Natural killer cell (primary cell): ENCODE measurements around the gene RNF13. TPM values are rescaled to one million over a fixed set of nuclear protein-coding genes. Genes with fewer than 3 reads are reported as not detected.

Source experiments
- ATAC-seq, 3 donors: fragments of 150-1000 bp in 2 of 3; fragments of 200-7000 bp in 1 of 3; cut with Tn5 transposase; 1 replicate in 1 of 3; 2 replicates in 2 of 3; pipeline ENCODE4 v1.10.0; 2021; ENCODE audit warnings: mild to moderate bottlenecking in 2 of 3, moderate library complexity in 2 of 3
- DNase-seq, 2 donors: peaks; one replicate each; pipeline versions ENCODE4 v3.0.0 to v3.0.0-alpha.2; 2013 to 2021; ENCODE audit warnings: mixed read lengths in 1 of 2
- H3K27ac ChIP-seq: one replicate; pipeline ENCODE4 v1.5.1; 2013; ENCODE audit warnings: mild to moderate bottlenecking, low read length
- H3K27me3 ChIP-seq: one replicate; pipeline ENCODE4 v1.6.1; 2013; ENCODE audit warnings: low read length; ENCODE audit not compliant: control insufficient read depth, insufficient read depth
- H3K36me3 ChIP-seq: one replicate; pipeline ENCODE4 v1.6.1; 2013; ENCODE audit warnings: low read length; ENCODE audit not compliant: control insufficient read depth, insufficient read depth
- H3K4me1 ChIP-seq: one replicate; pipeline ENCODE4 v1.6.1; 2013; ENCODE audit warnings: low read length; ENCODE audit not compliant: control insufficient read depth, insufficient read depth
- H3K4me3 ChIP-seq: one replicate; pipeline ENCODE4 v1.5.1; 2013; ENCODE audit warnings: low read length
- H3K9me3 ChIP-seq: one replicate; pipeline ENCODE4 v1.6.1; 2013; ENCODE audit warnings: low read length; ENCODE audit not compliant: control insufficient read depth, insufficient read depth
- H3K27ac Mint-ChIP-seq, 2 donors: one replicate each; pipeline ENCODE4 v1.8.0; 2022; ENCODE audit warnings: mild to moderate bottlenecking in 2 of 2, mixed read lengths in 2 of 2, moderate library complexity in 1 of 2
- H3K27me3 Mint-ChIP-seq, 2 donors: one replicate each; pipeline ENCODE4 v1.8.0; 2022; ENCODE audit warnings: low read depth in 2 of 2, mixed read lengths in 2 of 2
- H3K36me3 Mint-ChIP-seq: one replicate; pipeline ENCODE4 v1.8.0; 2022; ENCODE audit warnings: mixed read lengths
- H3K4me1 Mint-ChIP-seq, 2 donors: one replicate each; pipeline ENCODE4 v1.8.0; 2022; ENCODE audit warnings: mixed read lengths in 2 of 2
- H3K4me3 Mint-ChIP-seq: one replicate; pipeline ENCODE4 v1.8.0; 2022; ENCODE audit warnings: mild to moderate bottlenecking, moderate library complexity, mixed read lengths
- H3K9me3 Mint-ChIP-seq, 2 donors: one replicate each; pipeline ENCODE4 v1.8.0; 2022; ENCODE audit warnings: mixed read lengths in 2 of 2
- WGBS: methylation state at CpG from one replicate; pipeline ENCODE4 v1.1.7; 2013; ENCODE audit warnings: missing lambda C conversion rate; ENCODE audit not compliant: insufficient coverage; 5-methylcytosine and 5-hydroxymethylcytosine counted together
- intact Hi-C: fragments of 100-400 bp; cut with micrococcal nuclease; formaldehyde crosslinking; loops from one replicate; pipeline ENCODE4 v1.14.2; 2022
- total RNA-seq, 4 donors: library from RNA; stranded (reverse); fragments of 120-200 nt in 1 of 4; gene quantifications; one replicate each; pipeline versions ENCODE4 v1.2.3 to v1.2.4, GENCODE V29; 2013 to 2022
- TF ChIP-seq, protein P1 (sequence below): fragments of 200-600 bp; IDR thresholded peaks from one replicate; pipeline ENCODE4 v1.8.0; 2022; ENCODE audit warnings: antibody characterized with exemption

Gene RNF13
- total RNA-seq, 3 donors from 2014 or later (not counting 1 experiment from before 2014, with no cell fraction given), result 57.4 to 69.7 (median 66.6) TPM

- intact Hi-C loops, result no loop called here
- no peak overlapping the region for H3K4me3 ChIP-seq
- Mint-ChIP-seq H3K9me3 (no peaks in the 10 kb centered on the region), H3K36me3 (no peaks in the 10 kb centered on the region), H3K4me3 (no peak overlapping the region), H3K27me3 (no peaks in the 10 kb centered on the region), H3K4me1 (peaks cover 10 to 16% of the 10 kb centered on the region in 2 donors), H3K27ac (no peak overlapping the region)
- H3K4me1 ChIP-seq, result no peaks in the 10 kb centered on the region
- H3K27ac ChIP-seq, result no peak overlapping the region
- peaks cover 17% of the 10 kb centered on the region for H3K36me3 ChIP-seq
- TF ChIP-seq, protein P1, sequence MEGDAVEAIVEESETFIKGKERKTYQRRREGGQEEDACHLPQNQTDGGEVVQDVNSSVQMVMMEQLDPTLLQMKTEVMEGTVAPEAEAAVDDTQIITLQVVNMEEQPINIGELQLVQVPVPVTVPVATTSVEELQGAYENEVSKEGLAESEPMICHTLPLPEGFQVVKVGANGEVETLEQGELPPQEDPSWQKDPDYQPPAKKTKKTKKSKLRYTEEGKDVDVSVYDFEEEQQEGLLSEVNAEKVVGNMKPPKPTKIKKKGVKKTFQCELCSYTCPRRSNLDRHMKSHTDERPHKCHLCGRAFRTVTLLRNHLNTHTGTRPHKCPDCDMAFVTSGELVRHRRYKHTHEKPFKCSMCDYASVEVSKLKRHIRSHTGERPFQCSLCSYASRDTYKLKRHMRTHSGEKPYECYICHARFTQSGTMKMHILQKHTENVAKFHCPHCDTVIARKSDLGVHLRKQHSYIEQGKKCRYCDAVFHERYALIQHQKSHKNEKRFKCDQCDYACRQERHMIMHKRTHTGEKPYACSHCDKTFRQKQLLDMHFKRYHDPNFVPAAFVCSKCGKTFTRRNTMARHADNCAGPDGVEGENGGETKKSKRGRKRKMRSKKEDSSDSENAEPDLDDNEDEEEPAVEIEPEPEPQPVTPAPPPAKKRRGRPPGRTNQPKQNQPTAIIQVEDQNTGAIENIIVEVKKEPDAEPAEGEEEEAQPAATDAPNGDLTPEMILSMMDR, result no peak
- DNase-seq, result no peak
- WGBS, result 100% methylated on average over 2 of the region's 2 CpGs
- H3K9me3 ChIP-seq, result no peaks in the 10 kb centered on the region
- H3K27me3 ChIP-seq, result no peaks in the 10 kb centered on the region
- no peak for ATAC-seq
Observed at GRCh38 chr3:149898771-149899170, 85.8 kb downstream of the RNF13 start.

DNA sequence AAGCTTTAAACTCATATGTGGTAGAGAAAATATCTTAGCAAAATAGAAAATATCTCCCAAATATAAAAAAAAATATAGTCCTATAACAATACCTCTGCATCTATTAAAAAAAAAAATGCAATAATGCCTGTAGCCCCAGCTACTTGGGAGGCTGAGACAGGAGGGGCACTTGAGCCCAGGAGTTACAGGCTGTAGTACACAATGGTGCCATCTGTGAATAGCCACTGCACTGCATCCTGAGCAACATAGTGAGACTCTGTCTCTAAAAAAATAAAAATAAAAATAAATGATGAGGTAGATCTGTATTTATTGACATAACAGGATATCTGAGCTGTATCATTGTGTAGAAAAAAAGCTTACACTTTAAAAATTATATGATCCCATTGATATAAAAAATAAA lies 87.3 kb downstream of the RNF13 start:
- no peak overlapping the region for H3K4me3 ChIP-seq
- no peak overlapping the region for H3K27ac Mint-ChIP-seq
- no peaks in the 10 kb centered on the region for H3K27me3 ChIP-seq
- H3K9me3 ChIP-seq, result no peaks in the 10 kb centered on the region
- H3K36me3 Mint-ChIP-seq, result no peaks in the 10 kb centered on the region
- no peaks in the 10 kb centered on the region for H3K4me1 ChIP-seq
- DNase-seq (no peak), ATAC-seq (no peak)
- peaks cover 17% of the 10 kb centered on the region for H3K36me3 ChIP-seq
- H3K27me3 Mint-ChIP-seq, result no peaks in the 10 kb centered on the region
- H3K4me3 Mint-ChIP-seq, result no peak overlapping the region
- intact Hi-C loops, result no loop called here
- no peaks in the 10 kb centered on the region for H3K9me3 Mint-ChIP-seq
- TF ChIP-seq, protein P1, result no peak
- no peak overlapping the region for H3K27ac ChIP-seq
- peaks cover 10 to 16% of the 10 kb centered on the region in 2 donors for H3K4me1 Mint-ChIP-seq

- ATAC-seq, result no peak
- peaks cover 10 to 16% of the 10 kb centered on the region in 2 donors for H3K4me1 Mint-ChIP-seq
Observed at GRCh38 chr3:149901770-149902169, 88.8 kb downstream of the RNF13 start.

More at GRCh38 chr3:149901770-149902169, 88.8 kb downstream of the RNF13 start:
- no peaks in the 10 kb centered on the region for H3K9me3 ChIP-seq
- H3K4me3 ChIP-seq, result no peak overlapping the region
- no peaks in the 10 kb centered on the region for H3K27me3 ChIP-seq
- H3K4me1 ChIP-seq, result no peaks in the 10 kb centered on the region
- no peak overlapping the region for H3K27ac Mint-ChIP-seq
- no peak for DNase-seq
- peaks cover 15% of the 10 kb centered on the region for H3K36me3 ChIP-seq
- H3K27me3 Mint-ChIP-seq, result no peaks in the 10 kb centered on the region
- H3K4me3 Mint-ChIP-seq, result no peak overlapping the region
- no peak overlapping the region for H3K27ac ChIP-seq
- H3K36me3 Mint-ChIP-seq, result no peaks in the 10 kb centered on the region
- intact Hi-C loops, result no loop called here
- TF ChIP-seq, protein P1, result no peak
- no peaks in the 10 kb centered on the region for H3K9me3 Mint-ChIP-seq
